Brain microvascular endothelial cell (primary cell): ENCODE data around the gene TRPC1.

ENCODE experiments used
- DNase-seq: peaks from one replicate; pipeline ENCODE4 v3.0.0-alpha.2; 2020
- H3K27ac ChIP-seq: fragments of 250-450 bp; sonication (Bioruptor Pico); 2 replicates; pipeline ENCODE4 v1.5.1; 2020; ENCODE audit warnings: mild to moderate bottlenecking, moderate library complexity
- H3K27me3 ChIP-seq: fragments of 250-450 bp; sonication (Bioruptor Pico); replicated peaks from 2 replicates; pipeline ENCODE4 v1.5.1; 2020; ENCODE audit warnings: mild to moderate bottlenecking
- H3K36me3 ChIP-seq: fragments of 250-450 bp; sonication (Bioruptor Pico); replicated peaks from 2 replicates; pipeline ENCODE4 v1.5.1; 2020; ENCODE audit warnings: mild to moderate bottlenecking
- H3K4me3 ChIP-seq: 2 replicates; pipeline ENCODE4 v1.5.1; 2011; ENCODE audit warnings: low read depth, mild to moderate bottlenecking, control low read depth, low read length, moderate library complexity
- CTCF ChIP-seq: IDR thresholded peaks from 2 replicates; pipeline ENCODE4 v1.5.1; 2011; ENCODE audit warnings: low read depth, mild to moderate bottlenecking, moderate library complexity, low read length, control low read depth, inconsistent platforms; ENCODE audit errors: missing control alignments
- in situ Hi-C: cut with HindIII; loops from 2 replicates; pipeline ENCODE4 v1.10.0; 2017; ENCODE audit warnings: low sequenced_read_pairs, low pct_ligation_motif_present

TRPC1 gene

GRCh38 chr3:142844339-142844977, 120.6 kb downstream of the TRPC1 start:
- peak; percentile 61 for TF ChIP-seq CTCF
- in situ Hi-C loops, result loop anchor here (25.0 kb wide), 1 partner anchor 118 kb away; the partner anchor contains the start of gene PAQR9
- no peak for DNase-seq
- Histone ChIP-seq H3K36me3 (no peaks in the 10 kb centered on the region), H3K4me3 (no peak overlapping the region), H3K27me3 (no peaks in the 10 kb centered on the region), H3K27ac (no peak overlapping the region)

- in situ Hi-C loops, result loop anchor here (25.0 kb wide), 1 partner anchor 115 kb away; the partner anchor contains the start of gene PAQR9
- Histone ChIP-seq H3K27ac (no peak overlapping the region), H3K36me3 (no peaks in the 10 kb centered on the region), H3K27me3 (no peaks in the 10 kb centered on the region), H3K4me3 (no peak overlapping the region)
- TF ChIP-seq CTCF, result no peak
- no peak for DNase-seq
These were observed 123.1 kb downstream of the TRPC1 start for GRCh38 chr3:142846779-142847577.

GRCh38 chr3:142849148-142849547, 125.3 kb downstream of the TRPC1 start:
- TF ChIP-seq CTCF, result no peak
- Histone ChIP-seq H3K27me3 (no peaks in the 10 kb centered on the region), H3K27ac (no peak overlapping the region), H3K36me3 (no peaks in the 10 kb centered on the region), H3K4me3 (no peak overlapping the region)
- no peak for DNase-seq
- in situ Hi-C loops, result loop anchor here (25.0 kb wide), 1 partner anchor 113 kb away; the partner anchor contains the start of gene PAQR9

DNA sequence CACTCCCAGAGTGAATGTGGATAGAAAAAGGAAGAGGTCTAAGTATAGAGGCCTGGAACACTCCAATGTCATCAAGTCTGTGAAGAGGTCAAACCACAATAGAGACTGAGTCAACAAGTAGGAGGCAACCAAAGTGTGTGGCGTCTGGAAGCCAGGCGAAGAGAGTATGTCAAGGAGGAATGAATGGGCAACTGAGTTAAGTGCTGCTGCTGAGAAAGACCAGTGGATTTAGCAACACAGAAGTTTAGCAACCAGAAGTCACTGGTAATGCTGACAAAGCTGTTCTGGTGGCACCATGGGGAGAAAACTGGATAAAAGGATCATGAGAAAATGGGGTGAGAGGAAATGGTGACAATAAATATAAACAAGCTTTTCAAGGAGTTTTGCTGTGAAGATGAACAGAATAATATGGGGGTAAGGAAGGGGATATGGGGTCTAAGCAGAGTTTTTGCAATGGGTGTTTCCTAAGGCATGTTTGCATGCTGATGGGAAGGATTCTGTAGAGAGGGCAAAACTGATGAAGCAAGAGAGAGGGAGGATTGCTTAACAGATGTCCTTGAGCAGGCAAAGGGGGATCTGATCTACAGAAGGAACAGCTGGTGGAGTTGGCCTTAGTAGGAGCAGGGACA, 126.7 kb downstream of the TRPC1 start:
- Histone ChIP-seq H3K36me3 (no peaks in the 10 kb centered on the region), H3K4me3 (no peak overlapping the region), H3K27me3 (no peaks in the 10 kb centered on the region), H3K27ac (no peak overlapping the region)
- in situ Hi-C loops, result no loop called here
- TF ChIP-seq CTCF, result no peak
- DNase-seq, result peak; percentile 90

GRCh38 chr3:142852009-142852408, 128.2 kb downstream of the TRPC1 start:
- no peak for DNase-seq

More at GRCh38 chr3:142852009-142852408, 128.2 kb downstream of the TRPC1 start:
- Histone ChIP-seq H3K27ac (no peak overlapping the region), H3K36me3 (no peaks in the 10 kb centered on the region), H3K4me3 (no peak overlapping the region), H3K27me3 (no peaks in the 10 kb centered on the region)
- in situ Hi-C loops, result no loop called here
- no peak for TF ChIP-seq CTCF
